WTC11 (cell line): ENCODE measurements around the gene GRWD1.

Experiments used
- AFF4 ChIP-seq: sonication (generic); formaldehyde crosslinking; IDR thresholded peaks from 2 replicates; pipeline ENCODE4 v1.8.1; 2023; ENCODE audit warnings: mild to moderate bottlenecking, missing genetic modification reagents, borderline replicate concordance
- CTCF ChIP-seq: fragments of 200-600 bp; IDR thresholded peaks from 2 replicates; pipeline ENCODE4 v1.8.0; 2022; ENCODE audit warnings: antibody characterized with exemption
- NFYB ChIP-seq: sonication (generic); formaldehyde crosslinking; conservative IDR thresholded peaks from 2 replicates; pipeline ENCODE4 v1.8.0; 2022; ENCODE audit warnings: low read depth, missing genetic modification reagents
- NR1H2 ChIP-seq: sonication (generic); formaldehyde crosslinking; IDR thresholded peaks from 2 replicates; pipeline ENCODE4 v1.9.0; 2021; ENCODE audit warnings: mild to moderate bottlenecking, moderate library complexity, missing genetic modification reagents
- RELA ChIP-seq: sonication (generic); formaldehyde crosslinking; IDR thresholded peaks from 2 replicates; pipeline ENCODE4 v1.8.1; 2022; ENCODE audit warnings: missing genetic modification reagents, mild to moderate bottlenecking, borderline replicate concordance
- SP1 ChIP-seq: sonication (generic); formaldehyde crosslinking; conservative IDR thresholded peaks from 2 replicates; pipeline ENCODE4 v1.8.1; 2022; ENCODE audit warnings: missing genetic modification reagents
- TCF7 ChIP-seq: sonication (generic); formaldehyde crosslinking; IDR thresholded peaks from 2 replicates; pipeline ENCODE4 v1.8.0; 2022; ENCODE audit warnings: mild to moderate bottlenecking, low read depth, missing genetic modification reagents, moderate library complexity
- USF1 ChIP-seq: sonication (generic); formaldehyde crosslinking; IDR thresholded peaks from 2 replicates; pipeline ENCODE4 v1.8.0; 2022; ENCODE audit warnings: mild to moderate bottlenecking, missing genetic modification reagents

GRCh38 chr19:48458016-48458415, 12.2 kb downstream of the GRWD1 start:
- TF ChIP-seq USF1 (CRISPR knock-in tag) (no peak), RELA (CRISPR knock-in tag) (no peak), TCF7 (CRISPR knock-in tag) (no peak), NFYB (CRISPR knock-in tag) (no peak), SP1 (no peak), CTCF (no peak), AFF4 (CRISPR knock-in tag) (no peak), NR1H2 (CRISPR knock-in tag) (no peak)
